ENCODE measurements around the gene GRK1. TPM values are rescaled to one million over a fixed set of nuclear protein-coding genes. Genes with fewer than 3 reads are reported as not detected.

GRK1 gene
- total and polyA plus RNA-seq, 2 of the 4 experiments (the other 2 are of a cell fraction), result not detected

- in situ Hi-C loops (cut with MboI; ENCODE audit: low sequenced_read_pairs) (no loop called here), dilution Hi-C loops (cut with HindIII; ENCODE audit: low sequenced_read_pairs, unreplicated experiment) (no loop called here), intact Hi-C loops (cut with micrococcal nuclease) (no loop called here)
- Histone ChIP-seq H2BK20ac (ENCODE audit: low read depth, low read length) (no peak overlapping the region), H2AFZ (replicated peaks; ENCODE audit: low read length, poor library complexity) (no peak overlapping the region), H3K9ac (ENCODE audit: low read depth, low read length) (no peak overlapping the region), H3K9me1 (ENCODE audit: insufficient read depth, low read length) (peaks cover 2% of the 10 kb centered on the region; the same call in 1 of the 2 replicates), H2BK15ac (ENCODE audit: low read depth, low read length) (no peak overlapping the region), H2AK9ac (replicated peaks; ENCODE audit: low read depth, low read length, poor library complexity) (no peak overlapping the region), H2AK5ac (ENCODE audit: low read depth, low read length) (no peak overlapping the region), H3K27ac (ENCODE audit: insufficient read depth, low read length) (no peak overlapping the region), H3K9me3 (ENCODE audit: control insufficient read depth, insufficient read depth, low read length) (no peaks in the 10 kb centered on the region), H3K27me3 (ENCODE audit: control insufficient read depth, insufficient read depth, low read length) (peaks cover 10% of the 10 kb centered on the region; the same call in 1 of the 2 replicates), H4K8ac (ENCODE audit: low read depth in 2 of 2, low read length in 2 of 2) (no peak overlapping the region), H2BK120ac (ENCODE audit: low read depth, low read length) (no peak overlapping the region), H4K20me1 (ENCODE audit: insufficient read depth, low read length) (peaks cover 6% of the 10 kb centered on the region; the same call in 1 of the 2 replicates), H3K14ac (replicated peaks; ENCODE audit: low read depth, low read length) (no peak overlapping the region), H3K4me2 (ENCODE audit: low read depth, low read length) (no peak overlapping the region), H3K36me3 (ENCODE audit: control insufficient read depth, insufficient read depth, low read length) (no peaks in the 10 kb centered on the region), H3K18ac (ENCODE audit: low read depth, low read length) (no peak overlapping the region), H3K4ac (ENCODE audit: low read depth, low read length) (no peak overlapping the region), H4K5ac (ENCODE audit: low read depth, low read length) (no peak overlapping the region), H4K91ac (ENCODE audit: insufficient read depth, low read depth, low read length) (no peak overlapping the region), H3K79me1 (ENCODE audit: low read depth in 1 of 2, low read length in 2 of 2) (no peaks in the 10 kb centered on the region), H2BK5ac (ENCODE audit: low read depth, low read length, poor library complexity, severe bottlenecking) (no peak overlapping the region), H3K4me1 (ENCODE audit: control insufficient read depth, insufficient read depth, low read length) (no peaks in the 10 kb centered on the region), H3K56ac (ENCODE audit: extremely low read depth, insufficient read depth, low read length) (no peak overlapping the region), H3K4me3 (ENCODE audit: insufficient read depth, low read depth, low read length) (no peak overlapping the region), H3K23ac (ENCODE audit: low read depth, low read length) (no peak overlapping the region)
- no TSS peak for BruUV-seq (replicated peaks)
- ChIA-PET POLR2A (ENCODE audit: unreplicated experiment) (no interaction called here), CTCF (no interaction called here)
- DNase-seq (no peak), ATAC-seq (ENCODE audit: low read depth) (no peak)
- TF ChIP-seq RCOR1 (IDR thresholded peaks at IDR 0.05; ENCODE audit: insufficient replicate concordance, low read length), result no peak
- TF ChIP-seq USF2 (IDR thresholded peaks at IDR 0.05; ENCODE audit: low read depth, low read length), result no peak
- TF ChIP-seq RAD21 (IDR thresholded peaks at IDR 0.05; ENCODE audit: low read length), result no peak
- no peak for TF ChIP-seq SMC3 (IDR thresholded peaks at IDR 0.05; ENCODE audit: low read depth, low read length)
- TF ChIP-seq CHD1 (IDR thresholded peaks at IDR 0.05; ENCODE audit: low read depth, low read length), result no peak
- TF ChIP-seq MAFK (IDR thresholded peaks at IDR 0.05; ENCODE audit: low read depth, low read length), result no peak
- no peak for TF ChIP-seq ELK1 (IDR thresholded peaks at IDR 0.05; ENCODE audit: borderline replicate concordance, low read depth, low read length)
- TF ChIP-seq CEBPB (IDR thresholded peaks at IDR 0.05; ENCODE audit: low read depth, low read length), result no peak
- TF ChIP-seq RFX5 (IDR thresholded peaks at IDR 0.05; ENCODE audit: low read depth, low read length), result no peak
- no peak for TF ChIP-seq CTCF (conservative IDR thresholded peaks at IDR 0.05; ENCODE audit: low read depth, low read length)
- TF ChIP-seq POLR2A (IDR thresholded peaks at IDR 0.05; ENCODE audit: low read depth, low read length), result no peak
- no peak for TF ChIP-seq FOS (IDR thresholded peaks at IDR 0.05; ENCODE audit: low read depth, low read length)
- TF ChIP-seq BHLHE40 (IDR thresholded peaks at IDR 0.05; ENCODE audit: low read depth, low read length), result no peak
- no peak for TF ChIP-seq NFE2L2 (IDR thresholded peaks at IDR 0.05; ENCODE audit: low read depth, low read length)
- TF ChIP-seq MAZ (IDR thresholded peaks at IDR 0.05; ENCODE audit: borderline replicate concordance, low read depth, low read length), result no peak
- TF ChIP-seq MXI1 (IDR thresholded peaks at IDR 0.05; ENCODE audit: borderline replicate concordance, low read depth, low read length), result no peak
- no CpG with 5 or more reads among the region's 19 CpGs for WGBS, 2 experiments (ENCODE audit: extremely low coverage in 2 of 2, insufficient read length in 1 of 2)
Measured at GRCh38 chr13:113670541-113670940, 3.5 kb downstream of the GRK1 start.

Data from IMR-90 (cell line).